Endothelial cell of umbilical vein (primary cell): ENCODE results near the gene LSM3. TPM values are rescaled to one million over a fixed set of nuclear protein-coding genes. Genes with fewer than 3 reads are reported as not detected.

Experiments
- BruUV-seq: library from RNA; stranded (reverse); fragments of 400-500 nt; replicated peaks from 2 replicates; lab custom pipeline; 2021; lab: Mats Ljungman, UMichigan
- CTCF ChIA-PET: fragments of 300-600, 350-600 bp; sonication (Branson Sonifier 250); formaldehyde crosslinking; loops from one replicate; lab custom pipeline; 2021; ENCODE audit warnings: antibody characterized with exemption, inconsistent platforms; lab: Charles Lee
- POLR2A ChIA-PET: fragments of 300-600, 350-600 bp; sonication (Branson Sonifier 250); formaldehyde crosslinking; loops from one replicate; lab custom pipeline; 2021; ENCODE audit warnings: antibody characterized with exemption, inconsistent platforms; lab: Charles Lee
- DNase-seq: peaks from one replicate; pipeline ENCODE4 v3.0.0-alpha.2; 2011; ENCODE audit warnings: low read depth, low spot score
- FAIRE-seq: peaks from 2 replicates; lab custom pipeline; 2011; peaks lifted over from hg19 to GRCh38; lab: Jason Lieb, UNC
- H2AFZ ChIP-seq: 2 replicates; pipeline ENCODE4 v1.6.0; 2012; ENCODE audit warnings: low read depth, low read length, control low read depth, inconsistent platforms
- H3K27ac ChIP-seq: 2 replicates; pipeline ENCODE4 v1.5.1; 2011; ENCODE audit warnings: low read depth, mild to moderate bottlenecking, control low read depth, low read length, moderate library complexity; ENCODE audit not compliant: insufficient read depth
- H3K27me3 ChIP-seq, 2 experiments: 2 replicates each; pipeline versions ENCODE4 v1.6.0 to v1.6.1; 2011; ENCODE audit warnings: low read length in 2 of 2, mixed read lengths in 1 of 2; ENCODE audit not compliant: control insufficient read depth in 2 of 2, insufficient read depth in 2 of 2
- H3K36me3 ChIP-seq, 2 experiments: 2 replicates in 1 of 2; 3 replicates in 1 of 2; pipeline ENCODE4 v1.5.1; 2011; ENCODE audit warnings: low read length in 2 of 2, mild to moderate bottlenecking in 1 of 2, moderate library complexity in 1 of 2; ENCODE audit not compliant: control insufficient read depth in 2 of 2, insufficient read depth in 2 of 2; ENCODE audit errors: extremely low read depth in 1 of 2
- H3K4me1 ChIP-seq: 3 replicates; pipeline ENCODE4 v1.5.1; 2011; ENCODE audit warnings: mild to moderate bottlenecking, low read length; ENCODE audit not compliant: control insufficient read depth, insufficient read depth; ENCODE audit errors: extremely low read depth
- H3K4me2 ChIP-seq: 2 replicates; pipeline ENCODE4 v1.6.1; 2011; ENCODE audit warnings: low read length, control low read depth, mixed read lengths; ENCODE audit not compliant: insufficient read depth
- H3K4me3 ChIP-seq, 3 experiments: fragments of 200-600 bp in 1 of 3; sonication (generic), shearing (Covaris generic) in 1 of 3; replicated peaks in 1 of 3; 2 replicates each; pipeline ENCODE4 v1.5.1; 2011 to 2016; ENCODE audit warnings: control low read depth in 3 of 3, low read length in 3 of 3, mild to moderate bottlenecking in 2 of 3, inconsistent platforms in 1 of 3, low read depth in 1 of 3, moderate library complexity in 1 of 3; ENCODE audit not compliant: insufficient read depth in 1 of 3
- H3K79me2 ChIP-seq: 2 replicates; pipeline ENCODE4 v1.6.0; 2012; ENCODE audit warnings: low read length, inconsistent platforms; ENCODE audit not compliant: control insufficient read depth, insufficient read depth
- H3K9ac ChIP-seq: replicated peaks from 2 replicates; pipeline ENCODE3; 2011; ENCODE audit warnings: low read length, control low read depth; ENCODE audit not compliant: insufficient read depth; ENCODE audit errors: extremely low read depth
- H3K9me1 ChIP-seq: replicated peaks from 3 replicates; pipeline ENCODE4 v1.6.0; 2011; ENCODE audit warnings: mild to moderate bottlenecking, low read length; ENCODE audit not compliant: control insufficient read depth, insufficient read depth; ENCODE audit errors: extremely low read depth
- H3K9me3 ChIP-seq: replicated peaks from 2 replicates; pipeline ENCODE4 v1.5.1; 2012; ENCODE audit warnings: low read length, inconsistent platforms; ENCODE audit not compliant: control insufficient read depth, insufficient read depth
- H4K20me1 ChIP-seq: replicated peaks from 2 replicates; pipeline ENCODE3; 2011; ENCODE audit warnings: mild to moderate bottlenecking, low read length; ENCODE audit not compliant: control insufficient read depth, insufficient read depth; ENCODE audit errors: extremely low read depth
- CTCF ChIP-seq, 2 donors: IDR thresholded peaks; 1 replicate in 1 of 2; 2 replicates in 1 of 2; pipeline ENCODE4 v1.5.1; 2011; ENCODE audit warnings: low read length in 2 of 2, mild to moderate bottlenecking in 2 of 2, moderate library complexity in 2 of 2, control low read depth in 1 of 2, inconsistent platforms in 1 of 2, low read depth in 1 of 2; ENCODE audit not compliant: insufficient read depth in 1 of 2; ENCODE audit errors: extremely low read depth in 1 of 2
- EZH2 ChIP-seq: IDR thresholded peaks from 2 replicates; pipeline ENCODE4 v1.6.1; 2012; ENCODE audit warnings: borderline replicate concordance, low read depth, mild to moderate bottlenecking, moderate library complexity, low read length, inconsistent platforms; ENCODE audit not compliant: severe bottlenecking
- FOS ChIP-seq: IDR thresholded peaks from 2 replicates; pipeline ENCODE4 v1.6.1; 2011; ENCODE audit warnings: mild to moderate bottlenecking, low read length, moderate library complexity, borderline replicate concordance; ENCODE audit not compliant: insufficient read depth
- GATA2 ChIP-seq: IDR thresholded peaks from 2 replicates; pipeline ENCODE4 v1.7.0; 2011; ENCODE audit warnings: low read depth, mild to moderate bottlenecking, moderate library complexity, mixed read lengths, low read length; ENCODE audit not compliant: insufficient read length, insufficient read depth
- JUN ChIP-seq: IDR thresholded peaks from 2 replicates; pipeline ENCODE4 v1.6.1; 2011; ENCODE audit warnings: borderline replicate concordance, low read depth; ENCODE audit not compliant: insufficient read length, insufficient read depth
- MAX ChIP-seq: IDR thresholded peaks from 2 replicates; pipeline ENCODE4 v1.6.1; 2011; ENCODE audit not compliant: insufficient read depth, insufficient read length
- MYC ChIP-seq: IDR thresholded peaks from one replicate; pipeline ENCODE4 v1.6.1; 2011; ENCODE audit warnings: mild to moderate bottlenecking, low read depth, low read length
- POLR2A ChIP-seq: IDR thresholded peaks from 2 replicates; pipeline ENCODE4 v1.6.1; 2012; ENCODE audit warnings: low read depth, mild to moderate bottlenecking, control low read depth, low read length
- POLR2AphosphoS5 ChIP-seq: IDR thresholded peaks from 2 replicates; pipeline ENCODE4 v1.6.1; 2012; ENCODE audit warnings: low read depth, mild to moderate bottlenecking, control low read depth, low read length, moderate library complexity; ENCODE audit not compliant: insufficient read depth
- dilution Hi-C: fragments of 300-500 bp; cut with MboI; formaldehyde crosslinking; loops from one replicate; pipeline ENCODE4 v1.15.0; 2019; ENCODE audit warnings: low sequenced_read_pairs; ENCODE audit not compliant: extremely low pct_ligation_motif_present
- intact Hi-C: fragments of 100-400 bp; cut with micrococcal nuclease; formaldehyde crosslinking; loops from one replicate; pipeline ENCODE4 v1.10.0; 2022
- polyA plus RNA-seq, 4 experiments: library from polyadenylated mRNA; depleted of rRNA in 3 of 4; stranded (reverse) in 3 of 4; unstranded in 1 of 4; fragments of >200 nt; gene quantifications; 2 replicates each; pipeline versions ENCODE4 v1.2.1 to v1.2.3, GENCODE V29; 2011 to 2012; ENCODE audit warnings: missing spikeins in 1 of 4
- total RNA-seq: library from RNA; stranded (reverse); gene quantifications from 2 replicates; pipeline ENCODE4 v1.2.3, GENCODE V29; 2021

Gene LSM3
- total and polyA plus RNA-seq, 2 donors (not counting 3 experiments of a cell fraction or from before 2014, with no cell fraction given): 4.4 to 13.0 TPM

- peaks cover 0 to 12% of the 10 kb centered on the region in 2 experiments for H3K36me3 ChIP-seq
- H3K4me2 ChIP-seq: no peak overlapping the region
- BruUV-seq: no TSS peak
- peaks cover 30% of the 10 kb centered on the region for H3K4me1 ChIP-seq
- H3K27me3 ChIP-seq: no peaks in the 10 kb centered on the region
- ChIA-PET CTCF (interaction anchor here (0.8 kb wide), 1 partner anchor 22 kb away, joined by 4 read pairs; the partner anchor contains the start of genes CHCHD4 and TMEM43), POLR2A (no interaction called here)
- H4K20me1 ChIP-seq: no peaks in the 10 kb centered on the region
- H3K9me1 ChIP-seq: no peaks in the 10 kb centered on the region
- no peak overlapping the region for H2AFZ ChIP-seq
- no peak for FAIRE-seq
- no peak for DNase-seq
- H3K79me2 ChIP-seq: no peaks in the 10 kb centered on the region
- no peak for TF ChIP-seq FOS
- no peak for TF ChIP-seq EZH2
- H3K27ac ChIP-seq: no peak overlapping the region
- no peak overlapping the region for H3K4me3 ChIP-seq
- intact Hi-C loops (loop anchor here (10.0 kb wide), 2 partner anchors 257 to 797 kb away; partner anchors contain the start of genes NR2C2 and SLC6A6), dilution Hi-C loops (no loop called here)
- no peak overlapping the region for H3K9ac ChIP-seq
- no peaks in the 10 kb centered on the region for H3K9me3 ChIP-seq
Observed at GRCh38 chr3:14147617-14148016, 31.0 kb upstream of the LSM3 start.

GRCh38 chr3:14148041-14148985 lies 30.3 kb upstream of the LSM3 start:
- no peak overlapping the region for H3K9ac ChIP-seq
- H4K20me1 ChIP-seq: no peaks in the 10 kb centered on the region
- H3K36me3 ChIP-seq: peaks cover 0 to 12% of the 10 kb centered on the region in 2 experiments
- ChIA-PET CTCF (interaction anchor here (0.8 to 1.2 kb wide), 2 partner anchors 23 to 30 kb away, joined by 3 to 4 read pairs; partner anchors contain the start of genes CHCHD4, LSM3 and TMEM43), POLR2A (no interaction called here)
- BruUV-seq: no TSS peak
- no peak for DNase-seq
- no peak overlapping the region for H3K4me2 ChIP-seq
- H3K9me3 ChIP-seq: no peaks in the 10 kb centered on the region
- intact Hi-C loops (loop anchor here (10.0 kb wide), 2 partner anchors 256 to 796 kb away; partner anchors contain the start of genes NR2C2 and SLC6A6), dilution Hi-C loops (no loop called here)
- H2AFZ ChIP-seq: no peak overlapping the region
- no peak for FAIRE-seq
- TF ChIP-seq POLR2A: no peak
- TF ChIP-seq GATA2: no peak
- TF ChIP-seq POLR2AphosphoS5: no peak
- no peak for TF ChIP-seq EZH2
- TF ChIP-seq JUN: no peak
- TF ChIP-seq MYC: no peak
- no peak for TF ChIP-seq MAX
- TF ChIP-seq CTCF (IDR thresholded peaks at IDR 0.05; ENCODE audit: extremely low read depth in 1 of 2, insufficient read depth in 1 of 2, low read depth in 1 of 2, low read length in 2 of 2): peak in 1 of 2 donors; percentile 23
- no peaks in the 10 kb centered on the region for H3K79me2 ChIP-seq
- H3K9me1 ChIP-seq: no peaks in the 10 kb centered on the region
- H3K4me1 ChIP-seq: peaks cover 23% of the 10 kb centered on the region
- no peaks in the 10 kb centered on the region for H3K27me3 ChIP-seq
- no peak overlapping the region for H3K4me3 ChIP-seq
- no peak overlapping the region for H3K27ac ChIP-seq
